ENCODE results near the gene MAML3. TPM values are rescaled to one million over a fixed set of nuclear protein-coding genes. Genes with fewer than 3 reads are reported as not detected.

The MAML3 gene
- total RNA-seq, 1 donor from 2014 or later: 59.4 TPM

DNA sequence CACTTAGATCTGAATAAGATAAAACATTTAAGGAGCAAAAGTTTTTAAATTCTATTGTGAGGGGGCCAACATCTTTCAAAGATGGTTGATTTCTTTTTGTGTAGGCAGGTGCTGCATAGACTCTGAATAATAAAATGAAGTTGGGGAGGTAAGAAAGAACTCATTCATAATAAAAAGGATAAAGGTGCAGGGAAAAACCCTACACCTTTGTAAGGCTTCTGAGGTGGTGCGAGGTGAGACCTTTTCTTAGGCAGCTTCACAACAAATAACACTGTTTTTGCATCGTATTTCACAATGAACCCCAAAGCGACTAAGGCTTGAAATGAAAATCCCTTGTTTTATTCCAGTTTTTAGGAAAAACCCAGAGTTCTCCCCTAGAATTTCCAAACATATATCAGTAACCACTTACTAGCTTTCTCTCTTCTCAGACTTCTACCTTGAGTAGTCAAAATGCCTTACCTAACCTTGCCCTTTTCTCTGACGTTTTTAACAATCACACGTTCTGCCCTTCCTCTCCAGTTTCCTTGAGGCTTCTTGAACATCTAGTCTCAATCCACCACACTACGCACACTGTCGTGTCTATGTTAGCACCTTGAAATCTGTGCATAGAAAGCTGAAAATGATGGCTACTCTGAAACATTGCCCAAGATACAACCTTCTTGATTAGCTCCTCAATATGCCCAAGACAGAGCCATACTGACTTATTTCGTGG, 30.2 kb downstream of the MAML3 start:
- DNase-seq: no peak
- TF ChIP-seq, protein P1, sequence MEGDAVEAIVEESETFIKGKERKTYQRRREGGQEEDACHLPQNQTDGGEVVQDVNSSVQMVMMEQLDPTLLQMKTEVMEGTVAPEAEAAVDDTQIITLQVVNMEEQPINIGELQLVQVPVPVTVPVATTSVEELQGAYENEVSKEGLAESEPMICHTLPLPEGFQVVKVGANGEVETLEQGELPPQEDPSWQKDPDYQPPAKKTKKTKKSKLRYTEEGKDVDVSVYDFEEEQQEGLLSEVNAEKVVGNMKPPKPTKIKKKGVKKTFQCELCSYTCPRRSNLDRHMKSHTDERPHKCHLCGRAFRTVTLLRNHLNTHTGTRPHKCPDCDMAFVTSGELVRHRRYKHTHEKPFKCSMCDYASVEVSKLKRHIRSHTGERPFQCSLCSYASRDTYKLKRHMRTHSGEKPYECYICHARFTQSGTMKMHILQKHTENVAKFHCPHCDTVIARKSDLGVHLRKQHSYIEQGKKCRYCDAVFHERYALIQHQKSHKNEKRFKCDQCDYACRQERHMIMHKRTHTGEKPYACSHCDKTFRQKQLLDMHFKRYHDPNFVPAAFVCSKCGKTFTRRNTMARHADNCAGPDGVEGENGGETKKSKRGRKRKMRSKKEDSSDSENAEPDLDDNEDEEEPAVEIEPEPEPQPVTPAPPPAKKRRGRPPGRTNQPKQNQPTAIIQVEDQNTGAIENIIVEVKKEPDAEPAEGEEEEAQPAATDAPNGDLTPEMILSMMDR (IDR thresholded peaks at IDR 0.05; ENCODE audit: partially characterized antibody, unreplicated experiment): no peak
- no peak overlapping the region for H3K27ac Mint-ChIP-seq (ENCODE audit: unreplicated experiment)
- no peak overlapping the region for H3K4me3 Mint-ChIP-seq (ENCODE audit: unreplicated experiment)
- peaks cover 21% of the 10 kb centered on the region for H3K4me1 Mint-ChIP-seq (ENCODE audit: low read depth, unreplicated experiment)
- H3K36me3 Mint-ChIP-seq (ENCODE audit: unreplicated experiment): peaks cover 5% of the 10 kb centered on the region
- H3K27me3 Mint-ChIP-seq (ENCODE audit: unreplicated experiment): peaks cover 4% of the 10 kb centered on the region
- H3K9me3 Mint-ChIP-seq (ENCODE audit: unreplicated experiment): peaks cover 2% of the 10 kb centered on the region

DNA sequence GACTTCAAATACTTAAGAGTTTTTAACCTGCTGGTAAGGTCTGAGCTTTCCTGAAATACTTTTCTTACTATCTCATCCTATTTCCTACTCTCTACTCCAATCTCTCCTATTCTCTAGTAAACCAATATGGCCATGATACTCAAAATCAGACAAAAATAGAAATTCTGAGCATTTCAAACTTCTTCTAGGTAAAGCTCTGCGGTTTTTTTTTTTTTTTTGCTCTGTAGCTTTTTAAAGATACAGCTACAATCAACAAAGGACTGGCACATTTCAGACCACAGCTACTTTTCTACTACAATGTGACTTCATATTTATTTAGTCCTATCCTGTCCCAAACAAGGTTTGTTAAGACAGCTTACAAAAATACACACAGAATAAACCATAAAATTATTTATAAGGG, 31.1 kb downstream of the MAML3 start:
- Mint-ChIP-seq H3K36me3 (ENCODE audit: unreplicated experiment) (peaks cover 2% of the 10 kb centered on the region), H3K4me3 (ENCODE audit: unreplicated experiment) (no peak overlapping the region), H3K9me3 (ENCODE audit: unreplicated experiment) (peaks cover 2% of the 10 kb centered on the region), H3K27me3 (ENCODE audit: unreplicated experiment) (peaks cover 2% of the 10 kb centered on the region), H3K4me1 (ENCODE audit: low read depth, unreplicated experiment) (peaks cover 19% of the 10 kb centered on the region), H3K27ac (ENCODE audit: unreplicated experiment) (no peak overlapping the region)
- TF ChIP-seq, protein P1 (IDR thresholded peaks at IDR 0.05; ENCODE audit: partially characterized antibody, unreplicated experiment): no peak
- DNase-seq: no peak

DNA sequence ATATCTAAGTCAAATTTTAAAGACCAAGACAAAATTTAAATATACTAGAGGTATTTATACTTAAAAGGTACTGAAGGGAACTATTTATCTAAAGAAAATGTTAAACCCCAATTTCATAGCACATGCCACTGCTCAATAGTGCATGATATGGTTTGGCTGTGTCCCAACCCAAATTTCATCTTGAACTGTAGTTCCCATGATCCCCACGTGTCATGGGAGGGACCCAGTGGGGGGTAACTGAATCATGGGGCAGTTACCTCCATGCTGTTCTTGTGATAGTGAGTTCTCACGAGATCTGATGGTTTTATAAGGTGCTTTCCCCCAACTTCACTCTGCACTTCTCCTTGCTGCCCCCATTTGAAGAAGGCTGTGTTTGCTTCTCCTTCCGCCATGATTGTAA, 32.3 kb downstream of the MAML3 start:
- no peak overlapping the region for H3K4me3 Mint-ChIP-seq (ENCODE audit: unreplicated experiment)
- no peaks in the 10 kb centered on the region for H3K36me3 Mint-ChIP-seq (ENCODE audit: unreplicated experiment)
- DNase-seq: no peak
- TF ChIP-seq, protein P1 (IDR thresholded peaks at IDR 0.05; ENCODE audit: partially characterized antibody, unreplicated experiment): no peak
- H3K9me3 Mint-ChIP-seq (ENCODE audit: unreplicated experiment): peaks cover 2% of the 10 kb centered on the region
- peaks cover 12% of the 10 kb centered on the region for H3K4me1 Mint-ChIP-seq (ENCODE audit: low read depth, unreplicated experiment)
- H3K27me3 Mint-ChIP-seq (ENCODE audit: unreplicated experiment): no peaks in the 10 kb centered on the region
- no peak overlapping the region for H3K27ac Mint-ChIP-seq (ENCODE audit: unreplicated experiment)

- TF ChIP-seq, protein P1 (IDR thresholded peaks at IDR 0.05; ENCODE audit: partially characterized antibody, unreplicated experiment): no peak
- H3K27ac Mint-ChIP-seq (ENCODE audit: unreplicated experiment): no peak overlapping the region
- no peak for DNase-seq
- H3K27me3 Mint-ChIP-seq (ENCODE audit: unreplicated experiment): no peaks in the 10 kb centered on the region
- H3K9me3 Mint-ChIP-seq (ENCODE audit: unreplicated experiment): no peaks in the 10 kb centered on the region
- no peak overlapping the region for H3K4me3 Mint-ChIP-seq (ENCODE audit: unreplicated experiment)
- H3K4me1 Mint-ChIP-seq (ENCODE audit: low read depth, unreplicated experiment): peaks cover 8% of the 10 kb centered on the region
- no peaks in the 10 kb centered on the region for H3K36me3 Mint-ChIP-seq (ENCODE audit: unreplicated experiment)
Measured at GRCh38 chr4:140118931-140119640, 34.9 kb downstream of the MAML3 start.

DNA sequence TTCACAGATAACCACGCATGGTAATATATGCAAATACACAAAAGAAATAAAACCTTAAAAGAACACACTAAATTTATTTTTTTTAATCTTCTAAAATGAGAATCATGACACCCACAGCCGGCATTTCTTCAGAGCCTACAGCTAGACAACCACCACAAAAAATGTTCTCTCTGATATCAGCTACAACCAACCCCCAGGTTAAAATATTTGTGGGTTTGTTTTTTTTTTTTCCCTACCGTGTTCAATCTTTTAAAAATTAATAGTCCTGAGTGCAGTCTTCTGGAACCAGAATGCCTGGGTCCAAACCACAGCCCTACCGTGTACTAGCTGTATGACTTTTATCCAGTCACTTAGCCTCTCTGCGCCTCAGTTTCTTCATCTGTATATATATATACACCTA, 36.0 kb downstream of the MAML3 start:
- TF ChIP-seq, protein P1 (IDR thresholded peaks at IDR 0.05; ENCODE audit: partially characterized antibody, unreplicated experiment): no peak
- no peaks in the 10 kb centered on the region for H3K27me3 Mint-ChIP-seq (ENCODE audit: unreplicated experiment)
- no peaks in the 10 kb centered on the region for H3K36me3 Mint-ChIP-seq (ENCODE audit: unreplicated experiment)
- peaks cover 6% of the 10 kb centered on the region for H3K4me1 Mint-ChIP-seq (ENCODE audit: low read depth, unreplicated experiment)
- H3K27ac Mint-ChIP-seq (ENCODE audit: unreplicated experiment): no peak overlapping the region
- DNase-seq: no peak
- H3K9me3 Mint-ChIP-seq (ENCODE audit: unreplicated experiment): no peaks in the 10 kb centered on the region
- H3K4me3 Mint-ChIP-seq (ENCODE audit: unreplicated experiment): no peak overlapping the region
